ENCODE results near the gene HOXB3.

Gene HOXB3

GRCh38 chr17:48559840-48560817, 29.9 kb downstream of the HOXB3 start (continued):
- TF ChIP-seq ZNF132 (tag by site-specific recombination; IDR thresholded peaks at IDR 0.05; ENCODE audit: borderline replicate concordance) (no peak), ZNF626 (tag by site-specific recombination; IDR thresholded peaks at IDR 0.05) (no peak), ZNF169 (tag by site-specific recombination; IDR thresholded peaks at IDR 0.05) (no peak), ZNF202 (tag by site-specific recombination; IDR thresholded peaks at IDR 0.05; ENCODE audit: borderline replicate concordance) (no peak), ZNF639 (tag by site-specific recombination; IDR thresholded peaks at IDR 0.05) (no peak), ZNF692 (tag by site-specific recombination; IDR thresholded peaks at IDR 0.05) (no peak), MEIS1 (CRISPR knock-in tag; IDR thresholded peaks at IDR 0.05; ENCODE audit: borderline replicate concordance) (no peak), ZFP37 (tag by site-specific recombination; IDR thresholded peaks at IDR 0.05) (no peak), ZNF335 (tag by site-specific recombination; conservative IDR thresholded peaks at IDR 0.05) (no peak), ZNF544 (tag by site-specific recombination; IDR thresholded peaks at IDR 0.05) (no peak), ZNF701 (tag by site-specific recombination; IDR thresholded peaks at IDR 0.05) (no peak), FEZF1 (tag by site-specific recombination; IDR thresholded peaks at IDR 0.05) (no peak), ZNF623 (tag by site-specific recombination; IDR thresholded peaks at IDR 0.05) (no peak)

GRCh38 chr17:48559122-48559839, 30.8 kb downstream of the HOXB3 start:
- Histone ChIP-seq H3K27ac (ENCODE audit: extremely low read depth, low read depth, low read length) (peak overlapping the region; percentile 8; the same call in 1 of the 2 replicates), H3K4me1 (ENCODE audit: control insufficient read depth, insufficient read depth, low read length) (peaks cover 85% of the 10 kb centered on the region), H3K9me3 (ENCODE audit: control insufficient read depth, insufficient read depth, low read depth, low read length) (no peaks in the 10 kb centered on the region), H3K36me3 (ENCODE audit: control insufficient read depth in 2 of 2, insufficient read depth in 1 of 2, low read length in 2 of 2) (peaks cover 13 to 45% of the 10 kb centered on the region in 2 experiments), H3K4me3 (ENCODE audit: low read depth, low read length) (no peak overlapping the region)
- ChIA-PET CTCF (interaction anchor here (0.9 to 1.2 kb wide), 3 partner anchors 67 to 251 kb away, joined by 3 read pairs; no protein-coding TSS in a partner anchor), POLR2A (interaction anchor here (0.6 to 1.0 kb wide), 4 partner anchors 13 to 31 kb away, joined by 3 to 5 read pairs (median 4); no protein-coding TSS in a partner anchor)
- TF ChIP-seq EGR2 (tag by site-specific recombination; IDR thresholded peaks at IDR 0.05; ENCODE audit: low read depth) (no peak), ZNF10 (tag by site-specific recombination; IDR thresholded peaks at IDR 0.05) (peak; percentile 93)

GRCh38 chr17:48558831-48559121, 31.3 kb downstream of the HOXB3 start:
- Histone ChIP-seq H3K36me3 (ENCODE audit: control insufficient read depth in 2 of 2, insufficient read depth in 1 of 2, low read length in 2 of 2) (peaks cover 13 to 50% of the 10 kb centered on the region in 2 experiments), H3K4me3 (ENCODE audit: low read depth, low read length) (no peak overlapping the region), H3K27ac (ENCODE audit: extremely low read depth, low read depth, low read length) (peak overlapping the region; percentile 97; the same call in 1 of the 2 replicates), H3K9me3 (ENCODE audit: control insufficient read depth, insufficient read depth, low read depth, low read length) (no peaks in the 10 kb centered on the region), H3K4me1 (ENCODE audit: control insufficient read depth, insufficient read depth, low read length) (peaks cover 88% of the 10 kb centered on the region)
- POLR2A ChIA-PET, result interaction anchor here (0.6 to 1.0 kb wide), 2 partner anchors 19 to 30 kb away, joined by 3 to 5 read pairs; no protein-coding TSS in a partner anchor
- TF ChIP-seq ZBTB20 (tag by site-specific recombination; IDR thresholded peaks at IDR 0.05) (peak; percentile 58), ZSCAN4 (tag by site-specific recombination; IDR thresholded peaks at IDR 0.05) (peak; percentile 72; the same call in 1 of the 2 replicates), PRDM1 (tag by site-specific recombination; IDR thresholded peaks at IDR 0.05) (peak; percentile 88), SP2 (tag by site-specific recombination; IDR thresholded peaks at IDR 0.05) (no peak), ZNF366 (tag by site-specific recombination; conservative IDR thresholded peaks at IDR 0.05) (peak; percentile 59)
- CTCF ChIA-PET, result no interaction called here

Data from HEK293 (cell line).